ENCODE measurements around the gene DHRS7B.
A peak's percentile ranks its signal among the peaks of the same experiment; 100 is the strongest.
"Not testable (repeated sequence)": the region's sequence is repeated elsewhere in the genome, so short reads cannot be mapped to it uniquely, and the experiment has no call there.

DHRS7B gene, protein sequence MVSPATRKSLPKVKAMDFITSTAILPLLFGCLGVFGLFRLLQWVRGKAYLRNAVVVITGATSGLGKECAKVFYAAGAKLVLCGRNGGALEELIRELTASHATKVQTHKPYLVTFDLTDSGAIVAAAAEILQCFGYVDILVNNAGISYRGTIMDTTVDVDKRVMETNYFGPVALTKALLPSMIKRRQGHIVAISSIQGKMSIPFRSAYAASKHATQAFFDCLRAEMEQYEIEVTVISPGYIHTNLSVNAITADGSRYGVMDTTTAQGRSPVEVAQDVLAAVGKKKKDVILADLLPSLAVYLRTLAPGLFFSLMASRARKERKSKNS

DNA sequence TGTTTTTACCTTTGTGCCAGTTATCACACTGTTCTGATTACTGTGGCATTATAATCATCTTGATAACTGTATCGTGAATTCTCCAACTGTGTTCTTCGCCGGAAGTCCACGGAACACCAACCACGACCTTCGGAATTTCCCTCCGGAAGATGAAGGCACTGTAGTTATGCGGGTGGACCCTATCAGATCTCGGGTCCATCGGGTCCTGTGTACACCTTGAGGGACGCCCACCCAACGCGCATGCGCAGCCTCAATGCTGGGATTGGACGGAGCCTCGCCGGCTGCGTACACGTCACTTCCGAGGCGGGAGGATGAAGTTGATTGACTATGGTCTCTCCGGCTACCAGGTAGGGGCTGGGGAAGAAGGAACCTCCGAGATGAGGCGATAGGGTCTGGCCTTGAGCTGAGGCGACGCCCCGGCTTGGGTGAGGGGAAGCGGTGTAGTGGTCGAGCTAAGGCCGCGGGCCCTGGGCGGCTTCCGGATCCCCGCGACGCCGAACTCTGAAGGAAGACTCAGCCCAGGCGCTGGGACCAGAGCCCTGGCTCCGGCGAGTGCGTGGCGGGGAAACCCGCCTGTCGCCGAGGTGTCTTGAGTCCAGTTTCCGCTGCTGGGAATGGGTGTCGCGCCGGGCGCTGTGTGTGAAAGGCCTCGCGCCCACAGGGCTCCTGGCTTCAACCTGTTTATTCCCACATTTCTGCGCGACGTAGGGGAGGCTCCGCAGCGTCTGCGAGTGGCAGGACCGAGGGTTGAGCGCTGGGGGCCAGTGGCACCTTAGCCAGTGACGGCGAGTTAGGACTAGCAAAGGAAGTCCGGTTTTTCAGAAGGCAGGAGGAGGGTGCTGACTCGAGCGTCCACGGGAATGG is at the start of gene DHRS7B:
Gene DHRS7B, plus strand, starts transcription at position 320 of the 864 bp plus-strand sequence. Its CDS starts 8 bp downstream, at position 328.
- peak; percentile 96 for DNase-seq (ENCODE audit: low spot score)

DNA sequence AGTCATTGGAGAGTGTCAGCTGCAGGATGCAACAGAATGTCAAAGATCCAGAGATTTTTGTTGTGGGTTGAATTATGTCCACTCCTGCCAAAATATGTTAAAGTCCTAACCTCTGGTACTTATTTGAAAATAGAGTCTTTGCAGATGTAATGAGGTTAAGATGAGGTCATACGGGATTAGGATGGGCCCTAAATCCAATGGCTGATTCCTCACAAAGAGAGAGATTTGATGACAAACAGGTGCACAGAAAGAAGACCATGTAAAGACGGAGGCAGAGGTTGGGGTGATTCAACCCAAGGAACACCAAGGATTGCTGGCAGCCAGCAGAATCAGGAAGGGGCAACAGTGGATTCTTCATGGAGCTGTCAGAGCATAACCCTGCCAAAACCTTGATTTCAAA is 49.5 kb upstream of the DHRS7B start:
- DNase-seq (ENCODE audit: low spot score): no peak

DNA sequence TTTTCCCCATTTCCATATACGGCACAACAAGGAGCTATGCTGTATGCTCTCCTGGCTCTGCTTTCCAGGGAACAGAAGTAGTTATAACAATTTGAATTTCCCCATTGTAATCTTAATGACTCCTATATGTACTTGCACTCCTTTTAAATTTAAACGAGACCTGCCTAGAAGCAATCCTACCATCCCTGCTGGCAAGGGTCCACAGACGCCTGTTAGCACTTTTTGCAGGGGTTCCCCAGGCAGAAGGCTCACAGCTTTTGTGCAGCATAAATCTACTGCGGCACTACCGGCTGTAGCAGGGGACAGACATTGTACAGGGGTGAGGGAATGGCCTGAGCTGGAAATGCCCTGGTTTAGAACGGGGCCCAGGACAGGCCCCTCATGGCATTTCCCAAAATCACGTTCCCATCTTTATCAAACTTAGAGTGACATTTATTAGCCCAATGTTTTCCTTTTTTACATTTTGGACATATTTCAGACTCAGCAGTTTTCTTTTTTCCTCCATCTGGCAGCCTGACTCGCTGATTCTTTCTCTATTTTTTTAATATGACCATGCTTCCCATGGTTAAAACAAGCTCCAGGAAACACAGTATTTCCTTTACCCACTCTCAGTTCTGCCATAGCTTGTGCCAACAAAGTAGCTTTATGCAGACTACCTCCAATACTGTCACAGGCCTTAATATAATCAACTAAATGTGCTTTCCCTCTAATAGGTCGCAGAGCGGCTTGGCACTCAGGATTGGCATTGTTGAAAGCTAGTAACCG is 48.6 kb upstream of the DHRS7B start:
- no peak for DNase-seq (ENCODE audit: low spot score)

DNA sequence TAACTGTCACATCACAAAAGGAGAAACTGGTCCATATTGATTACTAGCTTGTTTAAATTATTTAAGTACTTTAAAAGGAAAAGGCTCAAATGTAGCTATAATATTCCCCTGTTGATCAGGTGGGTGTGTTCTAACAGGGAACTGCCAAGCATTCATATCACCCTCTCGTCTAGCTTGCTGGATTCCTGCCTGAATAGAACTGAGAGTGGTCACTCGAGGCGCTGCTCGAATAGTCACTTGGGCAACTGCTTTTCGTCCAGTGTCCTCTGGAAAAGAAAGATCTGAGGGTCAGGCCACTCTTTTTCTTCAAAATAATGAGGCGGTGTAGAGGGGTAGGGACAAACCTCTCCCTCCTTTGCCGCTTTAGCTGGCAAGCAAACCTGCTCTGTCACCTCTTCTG is 47.6 kb upstream of the DHRS7B start:
- no peak for DNase-seq (ENCODE audit: low spot score)

DNA sequence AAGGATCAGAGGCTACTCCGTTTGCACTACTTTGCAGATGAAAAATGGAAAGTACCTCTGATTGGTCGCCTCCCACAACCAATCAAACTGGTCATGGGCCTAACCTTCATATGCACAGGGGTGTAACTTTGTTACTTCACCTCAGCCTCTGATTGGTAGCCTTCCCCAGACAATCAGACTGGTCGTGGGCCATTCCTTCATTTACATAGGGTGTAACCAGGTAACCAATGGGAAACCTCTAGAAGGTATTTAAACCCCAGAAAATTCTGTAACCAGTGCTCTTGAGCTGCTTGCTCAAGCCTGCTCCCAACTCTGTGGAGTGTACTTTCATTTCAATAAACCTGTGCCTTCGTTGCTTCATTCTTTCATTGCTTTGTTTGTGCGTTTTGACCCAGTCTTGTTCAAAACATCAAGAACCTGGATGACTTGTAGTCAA is 44.7 kb upstream of the DHRS7B start:
- no peak for DNase-seq (ENCODE audit: low spot score)

DNA sequence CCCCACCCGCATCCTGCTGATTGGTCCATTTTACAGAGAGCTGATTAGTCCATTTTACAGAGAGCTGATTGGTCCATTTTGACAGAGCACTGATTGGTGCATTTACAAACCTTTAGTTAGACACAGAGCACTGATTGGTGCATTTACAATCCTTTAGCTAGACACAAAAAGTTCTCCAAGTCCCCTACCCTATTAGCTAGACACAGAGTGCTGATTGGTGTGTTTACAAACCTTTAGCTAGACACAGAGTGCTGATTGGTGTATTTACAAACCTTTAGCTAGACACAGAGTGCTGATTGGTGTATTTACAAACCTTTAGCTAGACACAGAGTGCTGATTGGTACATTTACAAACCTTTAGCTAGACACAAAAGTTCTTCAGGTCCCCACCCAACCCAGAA is 41.5 kb upstream of the DHRS7B start:
- not testable (repeated sequence) for DNase-seq (ENCODE audit: low spot score)

DNA sequence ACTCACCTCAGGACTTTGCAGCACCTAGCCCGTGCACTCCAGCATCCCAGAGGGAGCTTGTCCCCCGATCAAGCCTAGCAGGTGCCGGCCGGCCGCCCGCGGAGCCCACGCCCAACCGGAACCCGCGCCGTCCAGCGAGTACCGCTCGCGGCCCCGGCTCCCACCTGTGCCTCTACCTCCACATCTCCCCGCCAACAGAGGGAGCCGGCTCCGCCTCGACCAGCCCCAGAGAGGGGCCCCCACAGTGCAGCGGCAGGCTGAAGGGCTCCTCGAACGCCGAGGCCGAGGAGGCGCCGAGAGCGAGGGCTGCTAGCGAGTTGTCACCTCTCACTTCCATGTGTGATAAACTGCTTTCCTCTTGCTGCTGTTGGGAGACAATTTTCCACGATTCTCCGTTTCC is 41.1 kb upstream of the DHRS7B start:
- DNase-seq (ENCODE audit: low spot score): no peak

DNA sequence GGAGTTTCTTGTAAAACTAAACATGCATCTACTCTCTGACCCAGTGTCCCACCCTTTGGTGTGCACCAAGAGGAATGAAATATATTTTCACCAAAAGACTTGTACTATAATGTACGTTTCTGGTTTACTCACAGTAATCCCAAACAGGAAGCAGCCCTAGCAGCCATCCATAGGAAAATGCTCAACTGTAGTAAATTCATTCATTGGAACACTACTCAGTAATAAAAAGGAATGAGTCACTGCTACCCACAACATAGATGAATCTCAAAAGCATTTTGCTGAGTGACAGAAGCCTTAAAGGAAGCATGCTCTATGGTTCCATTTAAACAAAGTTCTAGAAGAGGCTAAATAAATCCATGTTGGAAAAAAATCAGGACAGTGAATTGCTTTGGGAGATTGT is 37.6 kb upstream of the DHRS7B start:
- peak; percentile 85 for DNase-seq (ENCODE audit: low spot score)

DNA sequence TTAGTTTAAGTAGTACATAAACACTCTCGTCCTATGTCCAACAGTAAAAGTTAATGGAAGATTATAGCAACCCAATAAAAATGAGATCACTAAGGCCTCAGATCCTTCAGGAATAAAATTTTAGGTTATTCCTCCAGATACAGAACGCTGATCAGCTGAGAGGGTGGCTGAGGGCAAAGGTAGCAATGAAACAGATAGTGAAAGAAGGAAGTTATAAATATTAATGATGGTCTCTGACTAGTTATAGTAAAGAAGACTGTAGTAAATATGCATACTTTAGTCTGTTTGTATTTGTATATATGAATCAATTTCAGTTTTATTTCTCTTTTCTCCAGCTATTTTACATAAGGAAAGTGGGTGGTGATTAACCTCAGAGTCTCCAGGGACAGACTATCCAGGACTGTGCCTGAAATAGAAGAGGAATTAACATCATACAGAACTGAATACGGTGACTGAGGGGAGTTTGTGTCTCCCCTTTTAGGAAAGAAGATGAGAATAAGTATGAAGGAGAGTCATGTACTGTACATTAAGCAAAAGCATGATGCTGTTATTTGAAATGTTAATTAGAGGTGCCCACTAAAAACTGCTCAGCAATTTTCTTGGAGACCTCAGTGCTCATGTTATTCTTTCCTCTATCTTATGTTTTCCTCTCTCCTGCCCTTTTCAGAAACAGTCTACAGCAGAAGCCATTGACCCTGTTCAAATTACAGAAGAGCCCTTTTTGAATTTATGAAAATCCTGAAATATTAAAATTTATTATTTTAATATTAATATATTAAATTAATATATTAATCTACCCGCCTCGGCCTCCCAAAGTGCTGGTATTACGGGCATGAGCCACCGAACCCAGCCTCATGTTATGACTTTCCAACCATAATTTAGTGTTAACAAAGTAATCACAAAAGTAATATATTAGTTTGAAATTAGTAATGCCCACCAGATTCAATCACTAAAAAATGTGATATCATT is 36.5 kb upstream of the DHRS7B start:
- no peak for DNase-seq (ENCODE audit: low spot score)

DNA sequence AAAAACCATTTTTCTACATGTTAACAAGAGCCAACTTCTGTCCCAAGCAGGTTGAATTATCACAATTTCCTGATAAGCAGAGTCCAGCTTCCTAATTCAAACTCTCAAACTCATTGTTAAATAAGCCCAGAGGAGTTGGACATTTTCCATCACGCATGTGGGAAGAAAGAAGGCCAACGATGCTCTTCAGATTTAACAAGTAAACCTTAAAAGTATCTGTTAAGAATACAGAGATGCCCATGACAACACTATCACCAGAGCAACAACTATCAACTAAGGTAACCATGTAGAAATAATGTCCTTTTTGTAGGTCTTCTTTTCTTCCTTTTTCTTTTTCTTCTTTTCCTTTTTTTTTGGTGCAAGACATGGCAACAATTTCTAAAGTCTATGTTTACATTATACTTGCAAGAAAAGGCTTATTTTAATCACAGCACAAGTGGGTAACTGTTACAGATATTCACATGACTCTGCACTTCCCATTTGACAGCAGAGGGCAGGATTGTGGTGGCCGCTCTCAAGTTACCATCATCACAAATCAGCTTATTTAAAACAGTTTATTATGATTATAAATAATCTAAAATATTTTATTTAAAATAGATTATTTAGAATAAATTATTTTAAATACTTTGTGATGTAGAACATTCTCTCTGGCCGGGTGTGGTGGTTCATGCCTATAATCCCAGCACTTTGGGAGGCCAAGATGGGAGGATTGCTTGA is 35.7 kb upstream of the DHRS7B start:
- DNase-seq (ENCODE audit: low spot score): peak; percentile 84

DNA sequence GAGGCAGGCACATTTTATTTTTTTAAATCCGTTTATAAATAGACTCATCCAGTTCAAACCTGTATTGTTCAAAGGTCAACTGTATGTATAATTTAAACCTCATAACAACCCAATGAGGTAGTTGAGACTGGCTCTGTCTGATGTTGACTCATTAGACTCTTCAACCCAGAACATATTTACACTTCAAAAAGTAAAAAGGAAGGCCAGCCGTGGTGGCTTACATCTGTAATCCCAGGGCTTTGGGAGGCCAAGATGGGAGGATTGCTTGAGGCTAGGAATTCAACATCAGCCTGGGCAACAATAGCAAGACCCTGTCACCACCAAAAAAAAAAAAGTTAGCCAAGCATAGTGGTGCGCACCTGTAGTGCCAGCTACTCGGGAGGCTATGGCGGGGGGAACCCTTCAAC is 32.5 kb upstream of the DHRS7B start:
- no peak for DNase-seq (ENCODE audit: low spot score)

DNA sequence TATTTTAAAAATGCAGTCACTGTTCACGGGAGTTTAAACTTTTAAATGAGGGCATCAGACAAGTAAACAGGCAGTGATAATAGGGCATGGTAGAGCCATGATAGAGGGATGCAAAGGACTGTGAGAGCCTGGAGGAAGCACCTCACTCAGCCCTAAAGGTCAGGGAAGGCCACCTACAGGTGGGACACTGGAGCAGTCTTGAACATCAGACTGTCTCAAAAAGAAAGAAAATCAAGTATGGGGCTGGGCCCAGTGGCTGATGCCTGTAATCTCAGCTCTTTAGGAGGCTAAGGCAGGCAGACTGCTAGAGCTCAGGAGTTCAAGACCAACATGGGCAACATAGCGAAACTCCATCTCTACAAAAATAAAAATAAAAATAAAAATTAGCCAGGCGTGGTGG is 31.0 kb upstream of the DHRS7B start:
- no peak for DNase-seq (ENCODE audit: low spot score)

DNA sequence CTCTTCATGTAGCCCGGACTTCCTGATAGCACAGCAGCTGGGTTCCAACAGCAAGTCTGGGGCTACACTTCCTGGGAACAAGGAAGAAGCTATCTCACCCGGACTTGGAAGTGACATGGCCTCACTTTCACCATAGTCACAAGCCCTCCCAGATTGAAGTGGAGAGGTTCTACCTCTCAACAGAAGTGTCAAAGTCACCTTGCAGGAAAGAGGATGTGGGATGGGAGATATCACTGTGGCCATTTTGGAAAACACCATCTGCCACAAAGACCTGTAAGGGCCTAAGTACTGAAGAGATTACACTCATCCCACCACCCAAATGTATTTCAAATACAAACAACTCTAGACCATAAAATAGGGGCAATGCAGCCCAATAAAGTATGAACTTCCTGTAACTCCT is 29.9 kb upstream of the DHRS7B start:
- no peak for DNase-seq (ENCODE audit: low spot score)

DNA sequence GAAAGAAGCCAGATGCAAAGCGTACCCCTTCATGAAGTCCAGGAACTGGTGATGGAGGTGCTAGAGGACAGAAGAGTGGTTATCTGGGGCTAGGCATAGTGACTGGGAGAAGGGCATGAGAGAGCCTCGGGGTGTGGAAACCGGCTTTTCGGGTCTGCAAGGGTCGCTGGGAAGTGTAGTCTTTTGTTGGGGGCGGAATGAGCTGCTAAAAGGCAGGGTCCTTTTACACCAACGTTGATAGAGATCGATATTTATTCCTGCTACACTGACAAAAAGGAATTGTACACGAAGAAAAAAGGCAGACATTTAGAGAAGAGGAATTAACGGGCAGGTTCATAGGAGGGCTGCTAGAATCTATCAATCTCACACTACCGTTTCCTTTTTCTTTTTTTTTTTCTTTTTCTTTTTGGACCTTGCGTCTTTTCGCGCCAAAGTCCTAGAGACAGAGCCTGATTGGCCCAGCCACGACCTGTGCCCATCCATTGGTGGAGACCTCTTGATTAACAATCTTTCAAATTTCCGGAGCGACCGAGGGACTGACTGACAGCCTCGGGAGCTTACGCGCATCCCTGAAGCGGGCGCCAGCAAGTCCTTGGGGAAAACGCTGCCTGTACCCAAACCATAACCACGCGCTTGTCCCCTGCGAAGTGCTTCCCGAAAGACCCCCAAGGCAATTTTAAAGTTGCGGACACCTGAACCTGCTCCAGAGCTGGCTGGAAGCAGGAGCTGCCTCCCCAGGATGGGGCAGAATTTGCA is 27.7 kb upstream of the DHRS7B start:
- peak; percentile 85 for DNase-seq (ENCODE audit: low spot score)

DNA sequence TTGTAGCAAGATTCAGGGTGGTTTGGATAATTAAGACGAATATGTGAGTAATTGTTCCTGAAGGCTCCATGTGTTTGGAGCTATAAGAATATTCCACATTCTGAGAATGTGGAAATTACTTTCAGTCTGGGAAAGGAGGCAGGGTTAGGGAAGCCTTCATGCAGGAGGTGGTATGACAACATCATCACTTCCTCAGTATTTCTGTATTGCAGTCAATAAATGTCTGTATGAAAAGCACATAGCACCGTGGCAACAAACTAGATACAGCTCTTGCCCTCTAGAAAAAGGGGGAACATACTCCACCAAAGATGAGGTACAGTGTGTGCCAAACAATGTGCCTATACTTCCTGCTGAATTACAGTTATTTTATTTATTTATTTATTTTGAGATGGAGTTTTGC is 26.1 kb upstream of the DHRS7B start:
- no peak for DNase-seq (ENCODE audit: low spot score)

DNA sequence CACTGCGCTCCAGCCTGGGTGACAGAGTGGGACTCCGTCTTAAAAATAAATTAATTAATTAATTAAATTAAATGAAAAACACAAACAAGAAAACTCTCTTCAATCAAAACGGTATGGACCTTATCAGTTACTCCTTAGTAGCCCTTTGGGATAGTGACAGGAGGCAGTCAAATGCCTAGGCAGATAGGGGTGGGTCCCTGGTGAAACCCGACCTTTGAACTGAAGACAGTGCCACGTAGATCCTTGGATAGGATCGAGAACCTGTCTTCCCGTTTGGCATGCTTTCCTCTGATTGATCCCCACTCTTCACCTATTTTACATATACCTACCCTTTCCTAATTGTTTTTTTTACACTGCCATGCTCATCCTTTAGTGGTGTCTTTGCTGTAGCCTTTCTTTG is 22.2 kb upstream of the DHRS7B start:
- no peak for DNase-seq (ENCODE audit: low spot score)

DNA sequence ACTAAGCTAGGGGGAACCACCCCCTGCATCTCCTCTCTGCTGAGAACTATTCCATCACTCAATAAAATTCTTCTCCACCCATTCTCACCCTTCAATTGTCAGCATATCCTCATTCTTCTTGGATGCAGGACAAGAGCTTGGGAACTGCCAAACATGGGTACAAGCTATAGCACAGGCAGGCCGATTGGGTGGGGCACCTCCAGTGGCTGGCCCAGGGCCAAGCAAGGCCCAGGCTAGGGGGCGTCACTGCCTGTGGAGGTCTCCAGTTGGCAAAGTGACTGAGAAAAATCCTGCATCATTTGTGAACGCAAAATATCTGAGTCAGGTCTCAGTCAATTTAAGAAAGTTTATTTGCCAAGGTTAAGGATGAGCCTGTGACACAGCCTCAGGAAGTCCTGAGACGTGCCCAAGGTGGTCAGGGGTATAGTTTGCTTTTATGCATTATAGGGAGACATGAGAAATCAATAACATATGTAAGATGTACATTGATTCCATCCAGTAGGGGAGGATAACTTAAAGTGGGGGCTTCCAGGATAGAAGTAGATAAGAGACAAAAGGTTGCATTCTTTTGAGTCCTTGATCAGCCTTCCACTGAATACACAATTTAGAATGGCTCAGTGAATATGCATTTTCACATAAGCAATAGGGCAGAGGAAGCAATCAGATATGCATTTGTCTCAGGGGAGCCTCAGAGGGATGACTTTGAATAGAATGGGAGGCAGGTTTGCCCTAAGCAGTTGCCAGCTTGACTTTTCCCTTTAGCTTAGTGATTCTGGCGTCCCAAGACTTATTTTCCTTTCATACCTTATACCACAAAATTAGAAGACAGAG is 21.5 kb upstream of the DHRS7B start:
- no peak for DNase-seq (ENCODE audit: low spot score)

DNA sequence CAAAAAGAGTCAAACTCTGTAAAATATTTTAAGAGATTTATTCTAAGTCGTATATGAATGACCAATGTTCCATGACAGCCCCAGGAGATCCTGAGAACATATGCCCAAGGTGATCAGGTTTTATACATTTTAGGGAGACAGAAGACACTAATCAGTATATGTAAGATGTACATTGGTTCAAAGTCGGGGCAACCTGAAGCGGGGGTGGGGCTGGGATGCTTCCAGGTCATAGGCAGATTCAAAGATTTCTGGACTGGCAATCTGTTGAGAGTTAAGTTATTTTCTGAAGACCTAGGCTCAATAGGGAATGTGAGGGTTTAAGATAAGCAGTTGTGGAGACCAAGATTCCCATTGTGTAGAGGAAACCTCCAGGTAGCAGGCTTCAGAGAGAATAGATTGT is 20.4 kb upstream of the DHRS7B start:
- DNase-seq (ENCODE audit: low spot score): no peak

DNA sequence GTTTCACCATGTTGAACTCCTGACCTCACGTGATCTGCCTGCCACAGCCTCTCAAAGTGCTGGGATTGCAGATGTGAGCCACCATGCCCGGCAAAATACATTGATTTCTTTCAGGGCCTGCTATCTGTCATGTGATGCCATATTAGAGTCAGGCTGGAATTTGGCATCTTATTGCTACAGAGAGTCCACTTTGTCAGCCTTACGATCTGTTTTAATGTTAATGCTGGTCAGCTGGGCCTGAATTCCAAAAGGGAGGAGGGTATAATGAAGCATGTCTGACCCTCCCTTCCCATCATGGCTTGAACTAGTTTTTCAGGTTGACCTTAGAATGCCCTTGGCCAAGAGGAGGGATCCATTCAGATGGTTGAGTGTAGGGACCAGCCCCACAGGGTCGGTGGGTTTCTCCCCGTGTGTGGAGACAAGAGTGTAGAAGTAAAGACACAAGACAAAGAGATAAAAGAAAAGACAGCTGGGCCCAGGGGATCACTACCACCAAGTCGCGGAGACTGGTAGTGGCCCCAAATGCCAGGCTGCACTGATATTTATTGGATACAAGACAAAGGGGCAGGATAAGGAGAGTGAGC is 19.6 kb upstream of the DHRS7B start:
- DNase-seq (ENCODE audit: low spot score): not testable (repeated sequence)

All from COLO829 (cell line).